Tibial artery (tissue), 4 donors: ENCODE data around the gene KIAA0753.

ENCODE experiments used
- DNase-seq, 2 donors: peaks; one replicate each; pipeline ENCODE4 v3.0.0-alpha.2; 2019
- H3K27ac ChIP-seq, 2 donors: fragments of 200-600 bp; sonication (generic) in 1 of 2; 1 replicate in 1 of 2; 2 replicates in 1 of 2; pipeline ENCODE4 v1.5.1; 2018 to 2019; ENCODE audit warnings: mild to moderate bottlenecking in 1 of 2
- H3K27me3 ChIP-seq, 2 donors: fragments of 200-600 bp; sonication (generic) in 1 of 2; one replicate each; pipeline versions ENCODE4 v1.5.1 to v1.6.0; 2016 to 2019
- H3K36me3 ChIP-seq, 3 donors: fragments of 200-600 bp; sonication (generic) in 2 of 3; one replicate each; pipeline ENCODE4 v1.5.1; 2016 to 2019; ENCODE audit warnings: mild to moderate bottlenecking in 2 of 3
- H3K4me1 ChIP-seq, 4 donors: fragments of 200-600 bp; sonication (generic) in 2 of 4; 1 replicate in 3 of 4; 2 replicates in 1 of 4; pipeline ENCODE4 v1.5.1; 2016 to 2019
- H3K4me3 ChIP-seq, 2 donors: fragments of 200-600 bp; sonication (generic) in 1 of 2; 1 replicate in 1 of 2; 2 replicates in 1 of 2; pipeline ENCODE4 v1.5.1; 2018 to 2019; ENCODE audit warnings: mild to moderate bottlenecking in 2 of 2
- H3K9me3 ChIP-seq, 3 donors: fragments of 200-600 bp; sonication (generic) in 1 of 3; one replicate each; pipeline ENCODE4 v1.5.1; 2016 to 2019
- CTCF ChIP-seq, 2 experiments: fragments of 200-600 bp in 1 of 2; fragments of 450-650 bp in 1 of 2; IDR thresholded peaks; one replicate each; pipeline ENCODE4 v1.5.1; 2017 to 2019; ENCODE audit warnings: antibody characterized with exemption in 2 of 2, mild to moderate bottlenecking in 1 of 2, moderate library complexity in 1 of 2
- intact Hi-C: fragments of 100-400 bp; cut with DNase I; formaldehyde crosslinking; loops from one replicate; pipeline ENCODE4 v1.15.0; 2023; ENCODE audit warnings: low total_unique reads

The KIAA0753 gene

GRCh38 chr17:6556121-6557039, 84.1 kb downstream of the KIAA0753 start, which contains the start of gene PITPNM3:
PITPNM3 (minus strand) TSS chr17:6556555; CDS start chr17:6556406, 149 bp downstream.
- TF ChIP-seq CTCF (IDR thresholded peaks at IDR 0.05), result no peak
- Histone ChIP-seq H3K9me3 (no peaks in the 10 kb centered on the region), H3K36me3 (no peaks in the 10 kb centered on the region), H3K27me3 (peaks cover 0 to 23% of the 10 kb centered on the region in 2 donors), H3K4me3 (peak within 1 kb of the TSS; percentile 52 to 56), H3K27ac (no peak within 1 kb of the TSS), H3K4me1 (peaks cover 0 to 28% (median 20%) of the 10 kb centered on the region in 4 donors)
- intact Hi-C loops, result loop anchor here (10.0 kb wide), 1 partner anchor 472 kb away; no protein-coding TSS in a partner anchor
- no peak for DNase-seq

GRCh38 chr17:6555331-6556120, 85.0 kb downstream of the KIAA0753 start:
- Histone ChIP-seq H3K4me1 (peaks cover 0 to 28% (median 20%) of the 10 kb centered on the region in 4 donors), H3K4me3 (peak overlapping the region; percentile 52 to 56), H3K27me3 (peaks cover 0 to 23% of the 10 kb centered on the region in 2 donors), H3K9me3 (no peaks in the 10 kb centered on the region), H3K36me3 (no peaks in the 10 kb centered on the region), H3K27ac (no peak overlapping the region)
- no peak for TF ChIP-seq CTCF (IDR thresholded peaks at IDR 0.05)
- intact Hi-C loops, result loop anchor here (10.0 kb wide), 1 partner anchor 471 kb away; no protein-coding TSS in a partner anchor
- no peak for DNase-seq

GRCh38 chr17:6554871-6555330, 85.6 kb downstream of the KIAA0753 start:
- Histone ChIP-seq H3K27ac (no peak overlapping the region), H3K4me1 (peaks cover 0 to 28% (median 20%) of the 10 kb centered on the region in 4 donors), H3K4me3 (peak overlapping the region; percentile 52 to 56), H3K36me3 (no peaks in the 10 kb centered on the region), H3K9me3 (no peaks in the 10 kb centered on the region), H3K27me3 (peaks cover 0 to 23% of the 10 kb centered on the region in 2 donors)
- intact Hi-C loops, result loop anchor here (10.0 kb wide), 1 partner anchor 470 kb away; no protein-coding TSS in a partner anchor
- no peak for TF ChIP-seq CTCF (IDR thresholded peaks at IDR 0.05)
- DNase-seq, result no peak

GRCh38 chr17:6554342-6554741, 86.2 kb downstream of the KIAA0753 start:
- Histone ChIP-seq H3K4me1 (peaks cover 0 to 28% (median 20%) of the 10 kb centered on the region in 4 donors), H3K9me3 (no peaks in the 10 kb centered on the region), H3K27me3 (peaks cover 0 to 23% of the 10 kb centered on the region in 2 donors), H3K27ac (no peak overlapping the region), H3K36me3 (no peaks in the 10 kb centered on the region), H3K4me3 (no peak overlapping the region)
- DNase-seq, result no peak
- intact Hi-C loops, result loop anchor here (10.0 kb wide), 1 partner anchor 470 kb away; no protein-coding TSS in a partner anchor
- no peak for TF ChIP-seq CTCF (IDR thresholded peaks at IDR 0.05)

GRCh38 chr17:6551869-6552531, 88.5 kb downstream of the KIAA0753 start:
- H3K27me3 ChIP-seq, result peaks cover 0 to 23% of the 10 kb centered on the region in 2 donors
- no peak overlapping the region for H3K27ac ChIP-seq
- DNase-seq, result no peak
- intact Hi-C loops, result loop anchor here (10.0 kb wide), 1 partner anchor 467 kb away; no protein-coding TSS in a partner anchor
- H3K4me3 ChIP-seq, result no peak overlapping the region
- H3K9me3 ChIP-seq, result no peaks in the 10 kb centered on the region
- no peaks in the 10 kb centered on the region for H3K36me3 ChIP-seq
- peaks cover 0 to 36% (median 27%) of the 10 kb centered on the region in 4 donors for H3K4me1 ChIP-seq
- TF ChIP-seq CTCF (IDR thresholded peaks at IDR 0.05), result no peak
